A549 (cell line): ENCODE data around the gene TIMD4.

Experiments
- CTCF ChIP-seq: fragments of >200 bp; sonication (Bioruptor Twin); formaldehyde crosslinking; IDR thresholded peaks from 3 replicates; pipeline ENCODE4 v1.5.1; 2016
- MYC ChIP-seq: IDR thresholded peaks from 2 replicates; pipeline ENCODE4 v1.6.1; 2012; ENCODE audit warnings: mild to moderate bottlenecking, inconsistent platforms, low read length, improper control_type of control experiment, borderline replicate concordance

DNA sequence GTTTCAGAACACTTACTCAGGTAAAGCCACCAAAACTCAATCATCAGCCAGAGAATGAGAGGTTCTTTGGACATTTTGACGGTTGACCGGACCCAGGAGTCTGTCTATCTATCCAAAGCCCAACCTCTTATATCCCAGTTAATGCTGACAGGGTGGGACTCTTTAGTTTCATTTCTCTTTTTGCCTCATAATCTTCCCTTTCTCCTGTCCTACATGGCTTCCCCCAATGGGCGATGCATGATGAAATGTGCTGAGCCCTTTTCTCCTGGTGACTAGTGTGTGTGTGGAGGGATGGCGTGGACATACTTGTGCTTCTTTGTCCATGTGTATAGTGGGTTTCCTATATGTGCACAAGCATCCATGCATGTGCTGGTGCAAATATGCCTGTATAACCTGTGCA lies at the start of gene TIMD4:
- TF ChIP-seq CTCF = no peak
- TF ChIP-seq MYC = no peak
